Measurements from ENCODE around the gene RCOR1. TPM values are rescaled to one million over a fixed set of nuclear protein-coding genes. Genes with fewer than 3 reads are reported as not detected.
"Not testable (repeated sequence)": the region's sequence is repeated elsewhere in the genome, so short reads cannot be mapped to it uniquely, and the experiment has no call there.

Gene RCOR1
- total RNA-seq, 6 donors from 2014 or later: 19.8 to 58.7 (median 34.3) TPM

DNA sequence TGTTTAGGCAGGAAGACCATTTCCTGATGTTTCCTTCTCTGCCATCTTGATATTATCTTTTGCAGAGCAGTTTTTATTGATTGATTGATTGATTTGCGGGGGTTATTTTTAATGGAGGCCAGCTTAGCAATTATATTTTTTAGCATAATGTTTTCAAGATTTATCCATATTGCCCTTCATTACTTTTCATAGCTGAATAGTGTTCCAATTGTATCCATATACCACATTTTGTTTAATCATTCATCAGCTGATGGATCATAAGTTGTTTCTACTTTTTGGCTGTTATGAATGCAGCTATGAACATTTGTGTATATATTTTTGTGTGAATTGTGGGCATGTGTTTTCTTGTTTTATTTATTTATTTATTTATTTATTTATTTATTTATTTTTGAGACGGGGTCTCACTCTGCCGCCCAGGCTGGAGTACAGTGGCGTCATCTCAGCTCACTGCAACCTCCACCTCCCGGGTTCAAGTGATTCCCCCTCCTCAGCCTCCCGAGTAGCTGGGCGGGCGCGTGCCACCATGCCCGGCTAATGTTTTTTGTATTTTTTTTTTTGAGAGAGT lies 20.9 kb upstream of the RCOR1 start:
- no peak overlapping the region for H3K27ac ChIP-seq
- peaks cover 0 to 11% (median 6%) of the 10 kb centered on the region in 4 donors for H3K4me1 ChIP-seq
- ATAC-seq (ENCODE audit: low FRiP score in 2 of 2): no peak
- no peaks in the 10 kb centered on the region for H3K36me3 ChIP-seq
- DNase-seq: no peak
- H3K27me3 ChIP-seq: no peaks in the 10 kb centered on the region
- no peak overlapping the region for H3K4me3 ChIP-seq
- TF ChIP-seq EP300 (IDR thresholded peaks at IDR 0.05) (no peak), POLR2A (IDR thresholded peaks at IDR 0.05) (no peak), POLR2AphosphoS5 (IDR thresholded peaks at IDR 0.05) (no peak)
- TF ChIP-seq, protein P1, sequence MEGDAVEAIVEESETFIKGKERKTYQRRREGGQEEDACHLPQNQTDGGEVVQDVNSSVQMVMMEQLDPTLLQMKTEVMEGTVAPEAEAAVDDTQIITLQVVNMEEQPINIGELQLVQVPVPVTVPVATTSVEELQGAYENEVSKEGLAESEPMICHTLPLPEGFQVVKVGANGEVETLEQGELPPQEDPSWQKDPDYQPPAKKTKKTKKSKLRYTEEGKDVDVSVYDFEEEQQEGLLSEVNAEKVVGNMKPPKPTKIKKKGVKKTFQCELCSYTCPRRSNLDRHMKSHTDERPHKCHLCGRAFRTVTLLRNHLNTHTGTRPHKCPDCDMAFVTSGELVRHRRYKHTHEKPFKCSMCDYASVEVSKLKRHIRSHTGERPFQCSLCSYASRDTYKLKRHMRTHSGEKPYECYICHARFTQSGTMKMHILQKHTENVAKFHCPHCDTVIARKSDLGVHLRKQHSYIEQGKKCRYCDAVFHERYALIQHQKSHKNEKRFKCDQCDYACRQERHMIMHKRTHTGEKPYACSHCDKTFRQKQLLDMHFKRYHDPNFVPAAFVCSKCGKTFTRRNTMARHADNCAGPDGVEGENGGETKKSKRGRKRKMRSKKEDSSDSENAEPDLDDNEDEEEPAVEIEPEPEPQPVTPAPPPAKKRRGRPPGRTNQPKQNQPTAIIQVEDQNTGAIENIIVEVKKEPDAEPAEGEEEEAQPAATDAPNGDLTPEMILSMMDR (IDR thresholded peaks at IDR 0.05): no peak
- no peaks in the 10 kb centered on the region for H3K9me3 ChIP-seq
- WGBS, 2 donors: 94% methylated on average over 10 of the region's 10 CpGs

DNA sequence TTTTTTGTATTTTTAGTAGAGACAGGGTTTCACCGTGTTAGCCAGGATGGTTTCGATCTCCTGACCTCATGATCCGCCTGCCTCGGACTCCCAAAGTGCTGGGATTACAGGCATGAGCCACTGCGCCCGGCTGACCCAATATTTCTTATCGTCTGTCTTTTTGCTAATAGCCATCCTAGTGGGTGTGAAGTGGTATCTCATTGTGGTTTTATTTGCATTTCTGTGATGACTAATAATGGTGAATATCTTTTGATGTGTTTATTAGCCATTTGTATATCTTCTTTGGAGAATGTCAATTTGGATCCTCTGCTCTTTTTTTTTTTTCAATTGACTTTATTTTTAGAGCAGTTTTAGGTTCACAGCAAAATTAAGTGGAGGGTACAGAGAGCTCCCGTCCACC lies 19.3 kb upstream of the RCOR1 start:
- not testable (repeated sequence) for ATAC-seq (ENCODE audit: low FRiP score in 2 of 2); H3K27ac ChIP-seq; H3K27me3 ChIP-seq; H3K4me3 ChIP-seq; H3K9me3 ChIP-seq; H3K36me3 ChIP-seq; H3K4me1 ChIP-seq; DNase-seq
- 71 to 78% methylated on average over 8 of the region's 8 CpGs for WGBS, 2 donors

DNA sequence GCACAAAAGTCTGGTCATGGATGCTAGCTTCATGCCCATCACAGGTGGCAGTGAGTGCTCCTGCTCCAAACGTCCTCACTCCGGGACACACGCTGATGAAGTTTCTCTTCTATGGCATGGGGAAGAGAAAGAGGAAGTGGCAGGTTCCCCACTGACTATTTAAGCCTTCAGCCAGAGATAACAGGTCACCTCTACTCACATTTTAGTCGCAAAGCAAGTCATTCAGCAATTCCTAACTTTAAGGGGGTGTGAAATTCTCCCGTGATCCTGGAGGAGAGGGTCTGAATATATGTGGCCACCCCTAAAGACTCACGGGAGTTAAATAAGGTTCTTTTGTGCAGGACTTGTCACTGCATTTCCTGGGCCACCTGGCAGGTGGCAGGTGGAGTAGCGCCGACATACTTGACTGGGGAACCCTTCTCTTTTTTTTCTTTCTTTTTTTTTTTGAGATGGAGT lies 18.8 kb upstream of the RCOR1 start:
- peak in 1 of 2 donors; percentile 16 for ATAC-seq (ENCODE audit: low FRiP score in 2 of 2)

GRCh38 chr14:102574281-102575159 lies 17.9 kb upstream of the RCOR1 start:
- DNase-seq: no peak
- Histone ChIP-seq H3K4me1 (no peaks in the 10 kb centered on the region), H3K4me3 (no peak overlapping the region), H3K27me3 (no peaks in the 10 kb centered on the region), H3K27ac (no peak overlapping the region), H3K9me3 (no peaks in the 10 kb centered on the region), H3K36me3 (no peaks in the 10 kb centered on the region)
- no peak for TF ChIP-seq EP300 (IDR thresholded peaks at IDR 0.05)
- TF ChIP-seq POLR2AphosphoS5 (IDR thresholded peaks at IDR 0.05): no peak
- TF ChIP-seq, protein P1 (IDR thresholded peaks at IDR 0.05): no peak
- TF ChIP-seq POLR2A (IDR thresholded peaks at IDR 0.05): no peak
- 82 to 85% methylated on average over 18 to 20 of the region's 20 CpGs for WGBS, 2 donors
- no peak for ATAC-seq (ENCODE audit: low FRiP score in 2 of 2)

More for the DNA sequence above, 18.8 kb upstream of the RCOR1 start:
- TF ChIP-seq POLR2A (IDR thresholded peaks at IDR 0.05) (no peak), POLR2AphosphoS5 (IDR thresholded peaks at IDR 0.05) (no peak), EP300 (IDR thresholded peaks at IDR 0.05) (no peak)
- TF ChIP-seq, protein P1 (IDR thresholded peaks at IDR 0.05): no peak
- no peaks in the 10 kb centered on the region for H3K27me3 ChIP-seq
- no peak for DNase-seq
- no peaks in the 10 kb centered on the region for H3K36me3 ChIP-seq
- H3K27ac ChIP-seq: no peak overlapping the region
- peaks cover 0 to under 1% (median 0%) of the 10 kb centered on the region in 4 donors for H3K4me1 ChIP-seq
- no peaks in the 10 kb centered on the region for H3K9me3 ChIP-seq
- no peak overlapping the region for H3K4me3 ChIP-seq
- WGBS, 2 donors: 49 to 60% methylated on average over 8 of the region's 8 CpGs

DNA sequence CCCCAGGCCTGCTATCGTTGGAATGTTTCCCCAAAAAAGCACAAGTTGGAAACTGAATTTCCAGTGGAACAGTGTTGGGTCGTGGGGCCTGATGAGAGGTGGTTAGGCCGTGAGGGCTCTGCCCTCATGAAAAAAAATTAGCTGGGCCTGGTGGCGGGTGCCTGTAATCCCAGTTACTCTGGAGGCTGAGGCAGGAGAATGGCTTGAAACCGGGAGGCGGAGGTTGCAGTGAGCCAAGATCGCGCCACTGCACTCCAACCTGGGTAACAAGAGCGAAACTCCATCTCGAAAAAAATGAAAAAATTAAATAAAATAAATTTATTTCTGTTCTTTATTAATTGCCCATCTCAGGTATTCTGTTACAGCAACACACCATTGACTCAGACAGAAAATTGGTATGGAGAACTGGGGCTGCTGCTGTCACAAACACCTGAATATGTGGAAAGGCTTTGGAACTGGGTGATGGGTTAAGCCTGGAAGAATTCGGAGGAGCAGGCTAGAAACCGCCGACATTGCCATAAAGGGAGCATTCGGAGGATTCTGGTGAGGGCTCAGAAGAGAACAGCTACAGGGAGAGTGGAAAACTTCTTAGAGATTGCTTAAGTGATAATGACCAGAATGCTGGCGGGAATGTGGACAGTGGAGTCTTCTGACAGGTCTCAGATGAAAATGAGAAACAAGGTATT lies 17.1 kb upstream of the RCOR1 start:
- Histone ChIP-seq H3K27me3 (no peaks in the 10 kb centered on the region), H3K9me3 (no peaks in the 10 kb centered on the region), H3K4me3 (no peak overlapping the region), H3K36me3 (no peaks in the 10 kb centered on the region), H3K4me1 (no peaks in the 10 kb centered on the region), H3K27ac (no peak overlapping the region)
- DNase-seq (no peak), ATAC-seq (ENCODE audit: low FRiP score in 2 of 2) (no peak)
- TF ChIP-seq EP300 (IDR thresholded peaks at IDR 0.05): no peak
- TF ChIP-seq POLR2A (IDR thresholded peaks at IDR 0.05): no peak
- 88 to 89% methylated on average over 15 of the region's 15 CpGs for WGBS, 2 donors

DNA sequence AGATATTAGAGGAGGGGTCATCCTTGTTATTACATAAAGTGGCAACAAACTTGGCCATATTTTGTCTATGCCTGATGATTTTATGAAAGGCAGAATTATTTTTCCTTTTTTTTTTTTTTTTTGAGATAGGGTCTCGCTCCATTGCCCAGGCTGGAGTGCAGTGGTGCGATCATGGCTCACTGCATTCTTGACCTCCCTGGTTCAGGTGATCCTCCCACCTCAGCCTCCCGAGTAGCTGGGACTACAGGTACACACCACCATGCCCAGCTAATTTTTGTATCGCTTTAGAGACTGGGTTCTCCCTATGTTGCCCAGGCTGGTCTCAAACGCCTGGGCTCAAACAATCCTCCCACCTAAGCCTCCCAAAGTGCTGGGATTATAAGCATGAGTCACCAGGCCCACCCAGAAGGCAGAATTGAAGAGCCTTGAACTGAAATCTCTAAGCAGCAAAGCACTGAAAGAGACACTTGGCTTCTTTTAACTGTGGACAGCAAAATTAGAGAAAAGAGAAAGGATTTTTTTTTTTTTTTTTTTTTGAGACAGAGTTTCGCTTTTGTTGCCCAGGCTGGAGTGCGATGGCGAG lies 16.5 kb upstream of the RCOR1 start:
- DNase-seq; ATAC-seq (ENCODE audit: low FRiP score in 2 of 2); H3K27ac ChIP-seq; H3K4me3 ChIP-seq; H3K9me3 ChIP-seq; H3K4me1 ChIP-seq; H3K36me3 ChIP-seq; H3K27me3 ChIP-seq: not testable (repeated sequence)
- WGBS, 2 donors: 95% methylated on average over 8 of the region's 8 CpGs

Measured in upper lobe of left lung (tissue), 6 donors.